Measurements from ENCODE around the gene NTN5. TPM values are rescaled to one million over a fixed set of nuclear protein-coding genes. Genes with fewer than 3 reads are reported as not detected.

The NTN5 gene
- total RNA-seq, 3 donors from 2014 or later, result 0.22 to 1.2 (median 0.46) TPM

DNA sequence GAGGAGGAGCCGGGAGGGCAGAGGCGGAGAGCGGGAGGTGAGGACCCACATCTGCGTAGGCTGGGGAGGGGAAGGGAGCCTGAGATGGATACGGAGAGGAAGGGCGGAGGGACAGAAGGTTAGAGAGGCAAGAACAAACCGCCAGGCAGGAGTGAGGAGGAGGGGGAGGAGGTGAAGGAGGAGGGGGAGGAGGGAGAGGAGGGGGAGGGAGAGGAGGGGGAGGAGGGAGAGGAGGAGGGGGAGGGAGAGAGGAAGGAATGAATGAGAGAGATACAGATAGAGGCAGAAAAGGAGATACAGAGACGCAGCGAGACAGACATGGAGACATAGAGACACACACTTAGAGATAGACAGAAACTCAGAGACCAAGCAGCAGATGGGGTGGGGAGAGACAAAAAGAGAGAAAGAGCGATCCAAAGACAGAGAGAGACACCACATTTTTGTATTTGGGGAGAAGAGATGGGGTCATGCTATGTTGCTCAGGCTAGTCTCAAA is 26.0 kb downstream of the NTN5 start:
- DNase-seq (no peak), ATAC-seq (no peak)
- intact Hi-C loops (cut with DNase I, micrococcal nuclease), result no loop called here
- Histone ChIP-seq H3K36me3 (ENCODE audit: low read depth) (no peaks in the 10 kb centered on the region), H3K4me1 (ENCODE audit: low read depth) (peaks cover 10% of the 10 kb centered on the region), H3K4me3 (no peak overlapping the region), H3K9me3 (no peaks in the 10 kb centered on the region)
- TF ChIP-seq, protein P1, sequence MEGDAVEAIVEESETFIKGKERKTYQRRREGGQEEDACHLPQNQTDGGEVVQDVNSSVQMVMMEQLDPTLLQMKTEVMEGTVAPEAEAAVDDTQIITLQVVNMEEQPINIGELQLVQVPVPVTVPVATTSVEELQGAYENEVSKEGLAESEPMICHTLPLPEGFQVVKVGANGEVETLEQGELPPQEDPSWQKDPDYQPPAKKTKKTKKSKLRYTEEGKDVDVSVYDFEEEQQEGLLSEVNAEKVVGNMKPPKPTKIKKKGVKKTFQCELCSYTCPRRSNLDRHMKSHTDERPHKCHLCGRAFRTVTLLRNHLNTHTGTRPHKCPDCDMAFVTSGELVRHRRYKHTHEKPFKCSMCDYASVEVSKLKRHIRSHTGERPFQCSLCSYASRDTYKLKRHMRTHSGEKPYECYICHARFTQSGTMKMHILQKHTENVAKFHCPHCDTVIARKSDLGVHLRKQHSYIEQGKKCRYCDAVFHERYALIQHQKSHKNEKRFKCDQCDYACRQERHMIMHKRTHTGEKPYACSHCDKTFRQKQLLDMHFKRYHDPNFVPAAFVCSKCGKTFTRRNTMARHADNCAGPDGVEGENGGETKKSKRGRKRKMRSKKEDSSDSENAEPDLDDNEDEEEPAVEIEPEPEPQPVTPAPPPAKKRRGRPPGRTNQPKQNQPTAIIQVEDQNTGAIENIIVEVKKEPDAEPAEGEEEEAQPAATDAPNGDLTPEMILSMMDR (IDR thresholded peaks at IDR 0.05), result no peak

DNA sequence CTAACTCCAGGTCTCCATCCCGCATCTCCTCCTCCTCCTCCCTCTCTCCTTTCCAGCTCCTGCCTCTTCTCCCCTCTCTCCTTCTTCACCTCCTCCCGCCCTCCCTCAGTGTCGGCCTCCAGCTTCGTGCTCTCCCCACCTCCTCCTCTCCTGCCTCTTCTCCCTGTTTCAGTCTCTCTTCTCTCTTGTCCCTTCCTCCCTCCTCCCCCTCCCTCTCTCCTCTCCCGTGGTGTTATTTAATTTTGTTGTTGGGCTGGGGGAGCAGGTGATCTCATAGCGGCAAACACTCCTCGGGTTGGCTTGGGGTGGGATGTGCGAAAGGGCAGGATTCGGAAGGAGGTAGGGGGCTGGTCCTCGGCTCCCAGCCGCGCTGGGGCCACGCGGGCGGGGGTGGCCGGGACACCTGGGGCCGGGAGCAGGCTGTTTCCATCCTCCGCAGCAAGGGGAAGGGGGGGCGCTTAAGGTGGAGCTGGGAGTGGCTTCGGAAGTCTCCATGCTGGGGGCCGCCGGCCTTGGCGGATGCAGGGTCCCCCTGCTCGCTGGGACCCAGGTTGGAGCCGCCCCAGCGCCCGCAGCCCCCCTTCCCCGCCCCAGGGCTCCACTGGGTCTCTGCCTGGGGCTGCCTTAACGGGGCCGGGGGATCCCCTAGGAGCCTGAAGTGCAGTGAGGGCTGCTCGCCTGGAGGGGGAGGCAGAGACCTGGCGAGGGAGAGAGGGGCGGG is 26.7 kb downstream of the NTN5 start, which contains the start of gene CA11:
CA11 (minus strand) TSS at position 187 of the 721 bp plus-strand sequence. CDS start 555 bp downstream, outside the sequence.
- H3K9me3 ChIP-seq, result no peaks in the 10 kb centered on the region
- H3K36me3 ChIP-seq (ENCODE audit: low read depth), result no peaks in the 10 kb centered on the region
- TF ChIP-seq, protein P1 (IDR thresholded peaks at IDR 0.05), result peak; percentile 83
- H3K4me1 ChIP-seq (ENCODE audit: low read depth), result peaks cover 10% of the 10 kb centered on the region
- ATAC-seq (peak; percentile 93), DNase-seq (peak; percentile 83 to 92 (median 92))
- H3K4me3 ChIP-seq, result no peak within 1 kb of the TSS
- intact Hi-C loops (cut with DNase I, micrococcal nuclease), result no loop called here

DNA sequence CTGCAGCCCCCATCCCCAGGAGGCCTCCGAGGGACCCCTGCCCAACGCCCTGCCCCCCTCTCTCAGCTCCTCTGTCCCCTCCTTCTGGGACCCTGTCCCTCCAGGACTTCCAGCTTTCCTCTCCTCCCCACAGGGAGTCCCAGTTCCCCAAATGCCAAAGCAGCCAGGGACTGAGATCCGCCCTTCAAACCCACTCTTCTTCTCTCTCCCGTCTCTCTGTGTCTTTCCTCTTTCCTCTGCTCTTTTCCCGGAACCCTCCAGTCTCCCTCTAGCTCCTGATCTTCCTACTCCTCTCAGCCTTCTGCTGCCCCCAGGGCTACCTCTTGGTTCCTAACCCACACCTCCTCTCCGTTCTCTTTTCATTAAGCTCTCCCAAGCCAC is 27.2 kb downstream of the NTN5 start:
- H3K36me3 ChIP-seq (ENCODE audit: low read depth), result no peaks in the 10 kb centered on the region
- intact Hi-C loops (cut with DNase I, micrococcal nuclease), result no loop called here
- H3K4me1 ChIP-seq (ENCODE audit: low read depth), result peaks cover 10% of the 10 kb centered on the region
- H3K4me3 ChIP-seq, result no peak overlapping the region
- peak; percentile 1 for ATAC-seq
- TF ChIP-seq, protein P1 (IDR thresholded peaks at IDR 0.05), result no peak
- DNase-seq, result peak in 1 of 3 donors; percentile 62
- no peaks in the 10 kb centered on the region for H3K9me3 ChIP-seq

DNA sequence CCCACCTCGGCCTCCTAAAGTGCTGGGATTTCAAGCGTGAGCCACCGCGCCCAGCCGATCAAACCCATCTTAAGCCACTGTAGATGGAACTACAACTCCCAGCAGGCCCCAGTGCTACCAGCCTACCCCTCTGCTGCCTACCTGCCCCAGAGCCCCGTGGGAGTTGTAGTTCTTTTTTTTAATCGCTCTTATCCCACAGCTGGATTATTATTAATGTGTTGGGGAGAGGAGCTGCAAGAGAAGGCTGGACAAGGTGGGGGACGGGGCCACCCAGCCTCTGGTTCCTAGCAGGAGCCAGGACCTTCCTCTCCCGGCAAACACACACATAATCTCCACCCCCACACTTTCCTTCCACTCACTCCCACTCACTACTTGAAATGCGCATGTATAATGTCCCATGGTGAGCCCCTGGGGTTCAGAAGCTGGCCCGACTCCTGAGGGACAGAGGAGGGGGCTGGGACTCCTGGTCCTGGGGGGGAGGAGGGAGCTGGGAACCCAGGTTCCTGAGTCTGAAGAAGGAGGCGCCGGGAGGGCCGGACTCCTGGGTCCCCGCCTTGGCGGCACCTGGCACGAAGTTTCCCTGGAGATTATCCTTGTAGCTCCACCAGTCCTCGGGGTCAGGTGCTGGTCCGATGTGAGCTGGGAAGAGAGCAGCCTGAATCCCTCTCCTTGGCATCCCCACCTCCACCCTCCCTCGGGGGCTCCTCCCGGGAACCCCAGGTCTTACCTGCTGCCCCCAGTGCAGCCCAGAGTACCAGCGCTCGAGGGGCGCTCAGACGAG is 27.8 kb downstream of the NTN5 start:
- TF ChIP-seq, protein P1 (IDR thresholded peaks at IDR 0.05), result no peak
- H3K4me1 ChIP-seq (ENCODE audit: low read depth), result peaks cover 10% of the 10 kb centered on the region
- H3K9me3 ChIP-seq, result no peaks in the 10 kb centered on the region
- H3K36me3 ChIP-seq (ENCODE audit: low read depth), result no peaks in the 10 kb centered on the region
- intact Hi-C loops (cut with DNase I, micrococcal nuclease), result no loop called here
- ATAC-seq (peak; percentile 75), DNase-seq (peak; percentile 63 to 85 (median 77))
- no peak overlapping the region for H3K4me3 ChIP-seq

DNA sequence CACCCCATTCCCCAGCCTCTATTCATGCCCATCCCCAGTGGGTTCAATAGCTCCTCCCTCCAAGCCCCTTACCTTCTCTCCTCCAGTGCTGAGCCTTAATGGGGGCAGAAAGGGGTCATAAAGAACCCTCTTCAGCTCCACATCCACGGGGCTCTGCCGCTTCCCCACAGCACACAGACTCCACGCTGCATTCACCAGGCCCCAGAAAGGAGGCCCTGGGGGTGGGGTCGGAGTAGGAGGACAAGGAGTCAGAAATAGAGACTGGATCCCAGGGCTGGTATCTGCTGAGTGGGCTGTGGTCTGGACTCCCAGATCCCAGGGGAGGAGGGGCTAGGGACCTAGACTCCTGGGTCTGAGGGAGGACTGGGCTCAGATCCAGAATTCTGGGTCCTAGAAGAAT is 28.5 kb downstream of the NTN5 start:
- DNase-seq (no peak), ATAC-seq (no peak)
- TF ChIP-seq, protein P1 (IDR thresholded peaks at IDR 0.05), result no peak
- no peak overlapping the region for H3K4me3 ChIP-seq
- H3K9me3 ChIP-seq, result no peaks in the 10 kb centered on the region
- no peaks in the 10 kb centered on the region for H3K36me3 ChIP-seq (ENCODE audit: low read depth)
- H3K4me1 ChIP-seq (ENCODE audit: low read depth), result peaks cover 8% of the 10 kb centered on the region
- intact Hi-C loops (cut with DNase I, micrococcal nuclease), result no loop called here

All from mucosa of descending colon (tissue), 3 donors.